HCT116 (cell line): ENCODE measurements around the gene CDKN1C. TPM values are rescaled to one million over a fixed set of nuclear protein-coding genes. Genes with fewer than 3 reads are reported as not detected.

Source experiments
- ATAC-seq: fragments of 200-7000 bp; cut with Tn5 transposase; 2 replicates; pipeline ENCODE4 v1.9.1; 2020; ENCODE audit warnings: mild to moderate bottlenecking, moderate library complexity
- BruUV-seq: library from RNA; stranded (reverse); fragments of 400-500 nt; replicated peaks from 2 replicates; lab custom pipeline; 2021; lab: Mats Ljungman, UMichigan
- CTCF ChIA-PET: fragments of 300-600 bp; sonication (Branson Sonifier 250); formaldehyde crosslinking; loops from one replicate; lab custom pipeline; 2021; ENCODE audit warnings: antibody characterized with exemption; lab: Charles Lee
- POLR2A ChIA-PET: fragments of 300-600, 350-600 bp; sonication (Branson Sonifier 250); formaldehyde crosslinking; loops from one replicate; lab custom pipeline; 2021; ENCODE audit warnings: antibody characterized with exemption; lab: Charles Lee
- RAD21 ChIA-PET, 2 experiments: fragments of 300-600 bp; sonication (Branson Sonifier 250); formaldehyde crosslinking; loops; one replicate each; lab custom pipeline; 2023; ENCODE audit warnings: low total read pairs in 2 of 2; ENCODE audit not compliant: uncharacterized antibody in 2 of 2, unreplicated experiment in 2 of 2, low non-redundant PET in 1 of 2; lab: Charles Lee
- DNase-seq: peaks from one replicate; pipeline ENCODE4 v3.0.0-alpha.2; 2010; ENCODE audit warnings: low read depth, low spot score
- H2AFZ ChIP-seq: fragments of 200-600 bp; shearing (Covaris generic), sonication (generic); 2 replicates; pipeline ENCODE4 v1.6.1; 2017; ENCODE audit warnings: low read depth, mixed run types, mixed read lengths, antibody characterized with exemption, low read length; ENCODE audit not compliant: poor library complexity, severe bottlenecking
- H3K27ac ChIP-seq: 2 replicates; pipeline ENCODE4 v1.5.1; 2012; ENCODE audit warnings: low read depth, low read length
- H3K27me3 ChIP-seq: fragments of 200-600 bp; sonication (generic); 2 replicates; pipeline ENCODE4 v1.6.1; 2016; ENCODE audit warnings: mixed run types, low read length, mixed read lengths; ENCODE audit not compliant: insufficient read depth
- H3K36me3 ChIP-seq, 2 experiments: fragments of 200-500 bp in 1 of 2; fragments of 200-600 bp in 1 of 2; sonication (Bioruptor generic) in 1 of 2; sonication (generic) in 1 of 2; 2 replicates each; pipeline versions ENCODE4 v1.5.1 to v1.6.1; 2014 to 2016; ENCODE audit warnings: low read length in 2 of 2, inconsistent platforms in 1 of 2, mixed read lengths in 1 of 2, mixed run types in 1 of 2; ENCODE audit not compliant: insufficient read depth in 2 of 2, control insufficient read depth in 1 of 2
- H3K4me1 ChIP-seq, 2 experiments: fragments of 200-600 bp in 1 of 2; sonication (generic) in 1 of 2; 2 replicates each; pipeline versions ENCODE4 v1.5.1 to v1.6.1; 2012 to 2017; ENCODE audit warnings: low read length in 2 of 2, inconsistent platforms in 1 of 2, mild to moderate bottlenecking in 1 of 2, mixed read lengths in 1 of 2, mixed run types in 1 of 2, moderate library complexity in 1 of 2; ENCODE audit not compliant: insufficient read depth in 2 of 2, control insufficient read depth in 1 of 2
- H3K4me2 ChIP-seq: fragments of 200-600 bp; sonication (generic); 2 replicates; pipeline ENCODE4 v1.6.1; 2017; ENCODE audit warnings: mixed run types, low read length, mixed read lengths
- H3K4me3 ChIP-seq, 2 experiments: fragments of 200-600 bp in 1 of 2; sonication (generic) in 1 of 2; replicated peaks in 1 of 2; 2 replicates each; pipeline ENCODE4 v1.5.1; 2011 to 2016; ENCODE audit warnings: low read length in 2 of 2, control low read depth in 1 of 2, low read depth in 1 of 2, mild to moderate bottlenecking in 1 of 2, mixed read lengths in 1 of 2, mixed run types in 1 of 2
- H3K79me2 ChIP-seq: fragments of 200-600 bp; sonication (generic); 2 replicates; pipeline ENCODE4 v1.6.1; 2017; ENCODE audit warnings: mild to moderate bottlenecking, mixed run types, low read length, moderate library complexity, mixed read lengths; ENCODE audit not compliant: insufficient read depth
- H3K9ac ChIP-seq: fragments of 200-600 bp; sonication (generic); 2 replicates; pipeline ENCODE4 v1.6.1; 2016; ENCODE audit warnings: low read length, mixed read lengths
- H3K9me2 ChIP-seq: fragments of 200-600 bp; sonication (generic), shearing (Covaris generic); 2 replicates; pipeline ENCODE4 v1.6.1; 2017; ENCODE audit warnings: mixed run types, mild to moderate bottlenecking, moderate library complexity; ENCODE audit not compliant: insufficient read depth
- H3K9me3 ChIP-seq, 2 experiments: fragments of 200-500 bp in 1 of 2; fragments of 200-600 bp in 1 of 2; sonication (Bioruptor generic) in 1 of 2; sonication (generic) in 1 of 2; 2 replicates each; pipeline ENCODE4 v1.6.1; 2014 to 2017; ENCODE audit warnings: low read length in 2 of 2, mixed read lengths in 2 of 2, inconsistent platforms in 1 of 2, low read depth in 1 of 2, mild to moderate bottlenecking in 1 of 2, mixed run types in 1 of 2, moderate library complexity in 1 of 2; ENCODE audit not compliant: control insufficient read depth in 1 of 2, insufficient read depth in 1 of 2
- H4K20me1 ChIP-seq: fragments of 200-600 bp; sonication (generic), shearing (Covaris generic); 2 replicates; pipeline ENCODE4 v1.6.1; 2017; ENCODE audit warnings: mixed run types, mild to moderate bottlenecking, moderate library complexity; ENCODE audit not compliant: insufficient read depth
- CBX3 ChIP-seq: IDR thresholded peaks from 2 replicates; pipeline ENCODE4 v1.6.1; 2012; ENCODE audit warnings: low read depth
- CEBPB ChIP-seq: IDR thresholded peaks from 2 replicates; pipeline ENCODE4 v1.6.1; 2012; ENCODE audit warnings: low read depth
- ELF1 ChIP-seq: IDR thresholded peaks from 2 replicates; pipeline ENCODE4 v1.6.1; 2012; ENCODE audit warnings: low read depth, borderline replicate concordance
- EZH2phosphoT487 ChIP-seq: fragments of 200-600 bp; IDR thresholded peaks from 2 replicates; pipeline ENCODE4 v1.6.1; 2018; ENCODE audit warnings: antibody characterized with exemption, borderline replicate concordance
- RAD21 ChIP-seq: IDR thresholded peaks from 2 replicates; pipeline ENCODE4 v1.6.1; 2012; ENCODE audit warnings: low read depth, mild to moderate bottlenecking
- ZNF274 ChIP-seq: fragments of 200-500 bp; sonication (Bioruptor generic); IDR thresholded peaks from 2 replicates; pipeline ENCODE4 v1.6.1; 2014; ENCODE audit warnings: mild to moderate bottlenecking, low read depth, low read length, inconsistent platforms
- intact Hi-C: fragments of 100-400 bp; cut with micrococcal nuclease; formaldehyde crosslinking; loops from 2 replicates; pipeline ENCODE4 v1.10.0; 2022
- total RNA-seq: library from RNA; stranded (reverse); gene quantifications from one replicate; pipeline ENCODE4 v1.2.1, GENCODE V29; 2021; ENCODE audit not compliant: unreplicated experiment

CDKN1C gene
- total RNA-seq, 1 experiment from 2014 or later, result 24.0 TPM

DNA sequence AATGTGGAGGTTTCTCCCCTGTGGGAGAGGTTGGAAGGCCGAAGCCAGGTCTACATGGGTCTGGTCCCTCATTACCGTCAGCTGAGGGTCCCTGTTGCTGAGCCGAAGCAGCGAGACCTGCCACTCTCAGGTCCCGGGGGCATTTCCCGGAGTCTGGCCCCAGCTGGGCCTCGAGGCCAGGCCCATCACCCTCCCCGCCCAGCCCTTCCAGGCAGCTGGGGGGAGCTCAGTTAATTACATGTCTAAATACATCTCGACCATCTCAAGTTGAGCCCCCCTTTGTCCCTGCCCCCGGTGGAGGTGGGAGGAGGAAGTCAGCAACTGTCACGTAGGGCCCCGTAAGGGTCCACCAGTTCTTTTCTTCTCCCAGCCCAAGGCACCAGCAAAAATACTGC is 3.6 kb downstream of the CDKN1C start:
- ChIA-PET RAD21 (no interaction called here), POLR2A (no interaction called here), CTCF (interaction anchor here (13.7 kb wide), 1 partner anchor 349 kb away, joined by 337 read pairs; no protein-coding TSS in a partner anchor)
- Histone ChIP-seq H3K4me3 (no peak overlapping the region), H3K4me2 (no peak overlapping the region), H3K9me3 (peaks cover 0 to 8% of the 10 kb centered on the region in 2 experiments; a peak in 1 of 4 replicates), H3K4me1 (peaks cover 0 to 24% of the 10 kb centered on the region in 2 experiments; a peak in 2 of 4 replicates), H3K27me3 (no peaks in the 10 kb centered on the region), H3K9ac (no peak overlapping the region), H3K36me3 (no peaks in the 10 kb centered on the region), H3K79me2 (no peaks in the 10 kb centered on the region), H3K9me2 (no peaks in the 10 kb centered on the region), H4K20me1 (no peaks in the 10 kb centered on the region), H2AFZ (no peak overlapping the region), H3K27ac (no peak overlapping the region)
- intact Hi-C loops, result no loop called here
- ATAC-seq (no peak), DNase-seq (no peak)
- no TSS peak for BruUV-seq
- TF ChIP-seq CEBPB, result no peak
- no peak for TF ChIP-seq ELF1
- TF ChIP-seq ZNF274, result no peak
- TF ChIP-seq EZH2phosphoT487, result no peak

DNA sequence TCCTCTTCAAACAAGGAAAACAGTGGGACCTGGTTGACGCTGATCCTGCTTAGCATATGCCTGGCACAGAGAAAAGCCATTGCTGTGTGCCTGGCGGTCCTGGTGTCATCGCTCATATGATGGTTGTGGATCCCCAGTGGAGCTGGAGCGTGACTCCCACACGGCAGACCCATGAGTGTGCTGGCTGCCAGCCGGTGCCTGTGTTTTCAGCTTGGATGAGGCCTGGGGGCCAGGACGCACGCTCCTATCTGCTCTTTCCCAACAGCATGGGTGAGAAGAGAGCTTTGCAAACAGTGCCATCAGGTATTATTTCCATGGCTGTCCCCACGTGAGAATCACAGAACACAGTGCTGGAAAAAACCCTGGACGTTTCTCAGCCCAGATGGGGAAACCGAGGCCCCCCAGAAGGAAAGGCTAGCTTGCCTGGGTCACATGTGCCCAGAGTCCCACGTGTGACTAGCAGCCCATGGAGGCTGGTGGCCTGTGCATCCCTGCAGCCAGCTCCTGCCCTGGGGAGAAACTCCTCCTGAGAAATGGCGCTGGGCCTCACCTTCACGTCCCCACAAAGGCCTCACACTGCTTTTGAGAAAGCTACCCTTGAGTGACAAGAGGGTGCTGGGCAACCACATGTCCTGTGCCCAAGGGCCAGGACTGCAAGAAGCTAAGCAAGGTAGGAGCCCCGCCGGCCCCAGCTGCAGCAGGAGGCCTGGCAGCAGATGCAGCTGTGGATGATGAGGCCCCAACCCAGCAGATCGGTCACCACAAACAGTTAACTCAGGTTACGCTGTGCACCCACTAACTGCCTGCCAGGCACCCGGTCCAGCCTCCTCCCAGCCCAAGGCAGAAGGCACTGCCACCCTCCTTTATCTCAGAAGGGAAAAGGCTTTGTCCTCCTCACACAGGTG is 4.2 kb downstream of the CDKN1C start:
- DNase-seq (no peak), ATAC-seq (no peak)
- Histone ChIP-seq H3K27ac (no peak overlapping the region), H3K4me1 (peaks cover 0 to 23% of the 10 kb centered on the region in 2 experiments; a peak in 2 of 4 replicates), H3K9me2 (no peaks in the 10 kb centered on the region), H3K36me3 (no peaks in the 10 kb centered on the region), H3K4me3 (no peak overlapping the region), H3K27me3 (no peaks in the 10 kb centered on the region), H3K9me3 (peaks cover 0 to 8% of the 10 kb centered on the region in 2 experiments; a peak in 1 of 4 replicates), H3K4me2 (no peak overlapping the region), H3K9ac (no peak overlapping the region), H3K79me2 (no peaks in the 10 kb centered on the region), H2AFZ (no peak overlapping the region), H4K20me1 (no peaks in the 10 kb centered on the region)
- intact Hi-C loops, result no loop called here
- ChIA-PET POLR2A (no interaction called here), CTCF (interaction anchor here (0.9 to 13.7 kb wide), 2 partner anchors 21 to 348 kb away, joined by 3 to 337 read pairs; a partner anchor contains a TSS), RAD21 (no interaction called here)
- no peak for TF ChIP-seq RAD21
- no peak for TF ChIP-seq CBX3
- no TSS peak for BruUV-seq
